Glomerular endothelial cell (primary cell): ENCODE measurements around the gene SNAI3. TPM values are rescaled to one million over a fixed set of nuclear protein-coding genes. Genes with fewer than 3 reads are reported as not detected.

Experiments
- DNase-seq: peaks from one replicate; pipeline ENCODE4 v3.0.0-alpha.2; 2011; ENCODE audit warnings: low read depth, low spot score; ENCODE audit errors: extremely low read depth
- total RNA-seq: library from RNA; depleted of rRNA; stranded (reverse); fragments of >200 nt; gene quantifications from 2 replicates; pipeline ENCODE4 v1.2.3, GENCODE V29; 2015

Gene SNAI3
- total RNA-seq, 1 donor from 2014 or later, result 0.12 TPM

DNA sequence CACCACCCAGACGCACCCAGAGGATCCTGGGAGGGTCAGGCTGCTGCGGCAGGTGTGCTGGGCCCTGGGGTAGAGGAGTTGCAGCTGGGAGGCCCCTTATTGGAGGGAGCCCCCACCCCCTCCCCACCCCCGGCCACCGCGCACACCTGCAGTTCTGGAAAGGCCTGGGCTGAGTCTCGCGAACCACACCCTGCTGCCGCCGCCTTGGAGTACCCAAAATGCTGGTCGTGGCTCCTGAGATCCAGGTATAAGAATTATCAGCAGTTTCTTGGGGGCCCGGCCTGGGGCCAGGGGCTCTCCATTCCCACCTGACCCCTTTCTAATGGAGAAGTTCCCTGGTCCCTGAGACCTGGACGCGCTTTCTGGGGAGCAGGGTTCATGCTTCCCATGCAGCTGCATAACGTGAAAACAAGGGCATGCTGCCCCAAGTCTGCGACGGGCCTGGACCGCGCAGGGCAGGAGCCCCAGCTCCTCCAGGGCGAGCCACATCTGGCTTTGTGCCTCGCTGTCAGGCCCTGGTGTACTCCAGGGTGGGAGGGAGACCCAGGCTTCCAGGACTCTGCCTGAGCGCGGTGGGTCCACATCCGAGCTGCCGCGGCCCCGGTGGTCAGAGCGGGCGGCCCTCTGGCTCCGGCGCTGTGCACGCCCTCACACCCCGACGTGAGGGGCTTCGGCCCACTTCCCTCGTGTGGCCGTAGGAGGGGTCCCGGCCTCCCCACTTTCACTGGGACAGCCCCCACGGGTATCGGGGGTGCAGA, 7.3 kb upstream of the SNAI3 start:
- DNase-seq, result no peak

DNA sequence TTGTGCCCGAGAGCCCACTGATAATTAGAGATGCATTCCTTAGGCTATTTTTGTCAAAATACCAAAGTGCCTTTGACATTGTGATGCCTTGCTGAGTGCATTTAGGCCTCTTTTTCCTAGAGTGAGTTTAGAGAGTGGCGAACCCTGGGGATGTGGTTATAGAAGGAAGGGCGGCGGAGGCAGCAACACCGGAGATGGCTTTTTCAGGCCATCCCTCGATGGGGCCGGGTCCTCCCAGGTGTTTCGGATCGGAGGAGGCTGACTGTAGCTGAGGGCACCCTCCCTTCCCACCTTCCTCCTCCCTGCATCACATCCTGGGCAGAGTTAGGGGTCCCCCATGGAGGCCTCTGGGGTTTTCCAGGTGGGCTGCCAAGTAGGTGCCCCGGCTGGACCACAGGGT, 6.6 kb upstream of the SNAI3 start:
- DNase-seq, result no peak

GRCh38 chr16:88691924-88692560, 5.7 kb upstream of the SNAI3 start:
- DNase-seq, result no peak

GRCh38 chr16:88691129-88691813, 5.0 kb upstream of the SNAI3 start:
- no peak for DNase-seq

DNA sequence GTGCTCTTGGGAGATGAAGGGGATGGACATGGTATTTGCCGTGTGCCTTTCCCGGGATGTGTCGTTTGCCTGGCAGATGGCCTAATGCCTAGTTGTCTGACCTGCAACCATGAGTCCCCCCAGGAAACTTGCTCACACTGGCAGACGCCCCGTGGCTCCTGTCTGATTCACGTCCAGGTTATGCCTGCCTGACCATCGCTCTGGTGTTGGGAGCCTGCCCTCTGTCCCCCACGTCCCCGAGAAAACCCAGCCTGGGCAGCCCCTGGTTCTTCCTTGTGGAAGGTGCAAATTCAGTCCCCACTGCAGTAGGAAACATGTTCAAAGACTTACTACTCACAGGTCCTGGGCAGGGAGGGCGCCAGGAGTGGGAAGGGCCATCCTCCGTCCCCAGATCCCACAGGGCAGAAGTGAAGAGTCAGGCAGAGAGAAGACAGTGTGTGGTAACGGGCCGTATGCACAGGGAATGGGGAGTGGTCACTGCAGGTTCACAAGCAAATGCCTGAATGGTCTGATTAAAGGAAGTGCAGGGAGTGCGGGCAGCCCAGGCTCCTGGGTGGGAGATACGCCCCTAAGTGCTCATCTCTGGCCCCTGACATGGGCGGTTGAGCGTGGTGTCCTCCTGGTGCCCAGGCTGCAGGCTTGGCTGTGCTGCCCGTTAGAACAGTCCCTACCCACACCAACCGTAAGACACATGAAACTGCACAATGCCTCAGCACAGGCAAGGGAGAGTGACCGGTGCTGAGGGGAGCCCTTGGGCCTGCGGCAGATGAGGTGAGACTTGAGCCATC, 4.2 kb upstream of the SNAI3 start:
- no peak for DNase-seq

DNA sequence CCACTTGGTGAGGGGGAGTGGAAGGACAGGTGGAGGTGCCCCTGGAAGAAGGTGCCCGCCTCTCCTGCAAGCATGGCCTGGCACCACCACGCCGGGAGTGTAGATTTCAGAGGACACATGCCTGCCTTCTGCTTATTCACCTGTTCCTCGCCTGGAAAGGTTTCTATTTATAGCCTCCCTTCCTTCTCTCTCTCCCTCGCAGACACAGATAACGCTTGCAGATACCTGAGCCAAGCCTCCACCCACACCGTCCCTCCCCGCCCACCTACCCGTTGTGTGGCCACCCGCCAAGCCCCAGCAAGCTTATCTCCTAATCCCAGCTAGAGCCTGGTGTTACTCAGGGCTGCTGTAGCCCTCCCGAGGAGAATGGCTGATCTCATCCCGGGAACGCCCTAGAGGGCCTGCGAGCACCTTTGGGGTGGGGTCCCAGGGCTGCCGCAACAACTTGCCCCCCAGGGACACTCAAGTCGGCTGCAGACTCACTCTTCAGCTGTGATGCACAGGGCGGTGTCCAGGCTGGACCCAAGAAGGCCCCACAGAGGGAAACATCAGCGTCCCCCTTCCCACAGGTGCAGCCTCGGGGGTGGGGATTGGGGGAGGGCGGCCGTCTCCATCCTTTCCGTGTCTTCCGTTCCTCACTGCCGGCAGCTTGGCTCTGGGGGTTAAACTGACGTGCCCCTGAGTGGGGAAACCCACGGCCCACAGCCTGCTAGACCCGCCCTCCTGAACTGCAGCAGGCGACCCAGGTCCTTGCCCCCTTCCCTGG, 1.9 kb upstream of the SNAI3 start:
- DNase-seq, result no peak

- DNase-seq, result no peak
These were observed 1.3 kb upstream of the SNAI3 start for GRCh38 chr16:88687676-88688012.

- DNase-seq, result no peak
These were observed 908 bp upstream of the SNAI3 start for GRCh38 chr16:88687254-88687576.

DNA sequence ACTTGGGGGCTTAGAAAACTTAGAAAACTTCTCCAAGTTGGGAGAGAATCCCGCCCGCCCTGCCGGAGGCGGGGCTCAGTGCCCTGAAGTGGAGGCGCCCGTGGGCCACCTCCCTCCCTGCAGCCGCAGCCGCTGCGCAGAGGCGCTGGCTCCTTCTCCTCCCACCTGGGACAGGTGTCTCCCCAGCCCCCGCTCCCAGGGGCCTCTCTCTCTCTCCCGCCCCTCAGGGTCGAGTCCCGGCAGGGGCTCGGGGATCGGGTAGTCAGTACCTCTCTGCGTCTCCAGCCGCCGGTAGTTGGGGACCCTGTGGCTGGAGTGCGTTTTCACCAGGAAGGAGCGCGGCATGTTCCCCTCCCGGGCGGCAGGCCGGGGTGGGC, 257 bp downstream of the SNAI3 start:
- no peak for DNase-seq

DNA sequence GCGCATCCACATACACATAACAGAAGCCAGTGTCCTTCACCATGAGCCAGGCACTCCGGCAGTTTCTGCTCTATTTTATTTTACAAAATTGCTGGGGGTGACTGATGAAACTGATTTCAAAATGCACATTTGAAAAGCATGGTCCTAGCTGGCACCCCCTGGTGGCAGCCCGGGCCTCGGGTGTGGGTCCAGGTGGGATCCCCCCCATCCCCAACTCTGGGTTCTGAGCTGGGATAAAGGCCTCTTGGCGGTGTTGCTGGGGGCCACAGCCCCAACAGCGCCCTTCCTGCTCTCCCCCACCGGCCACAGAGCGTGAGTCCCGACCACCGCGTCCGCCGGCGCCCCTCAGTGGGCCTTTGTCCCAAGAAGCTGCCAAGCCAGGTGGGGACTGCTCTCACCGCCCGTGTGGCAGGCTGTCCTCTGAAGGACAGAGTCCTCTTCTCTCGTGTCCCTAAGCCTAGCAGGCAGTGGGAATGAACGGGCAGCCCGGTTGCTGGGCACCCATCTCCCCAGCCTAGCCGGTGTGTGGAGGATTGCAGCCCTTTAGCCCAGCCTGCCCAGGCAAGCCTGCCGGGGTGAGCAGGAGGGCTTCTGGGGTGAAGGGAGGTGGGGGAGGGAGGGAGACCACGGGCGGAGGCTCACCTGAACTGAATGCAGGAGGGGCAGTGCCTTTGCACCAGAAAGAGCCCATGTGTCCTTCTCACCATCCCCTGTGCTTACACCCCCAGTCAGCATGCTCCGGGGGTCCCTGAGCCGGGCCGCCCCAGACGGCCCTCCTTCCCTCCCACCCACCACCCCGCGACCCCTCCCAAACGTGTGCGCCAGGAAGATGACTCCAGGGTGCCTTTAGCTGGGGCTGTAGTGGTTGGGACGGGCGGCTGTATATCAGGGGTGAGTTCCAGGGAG, 898 bp downstream of the SNAI3 start:
- DNase-seq, result no peak

GRCh38 chr16:88684569-88685155, 1.6 kb downstream of the SNAI3 start:
- no peak for DNase-seq

GRCh38 chr16:88681709-88682451, 4.4 kb downstream of the SNAI3 start:
- DNase-seq, result no peak

DNA sequence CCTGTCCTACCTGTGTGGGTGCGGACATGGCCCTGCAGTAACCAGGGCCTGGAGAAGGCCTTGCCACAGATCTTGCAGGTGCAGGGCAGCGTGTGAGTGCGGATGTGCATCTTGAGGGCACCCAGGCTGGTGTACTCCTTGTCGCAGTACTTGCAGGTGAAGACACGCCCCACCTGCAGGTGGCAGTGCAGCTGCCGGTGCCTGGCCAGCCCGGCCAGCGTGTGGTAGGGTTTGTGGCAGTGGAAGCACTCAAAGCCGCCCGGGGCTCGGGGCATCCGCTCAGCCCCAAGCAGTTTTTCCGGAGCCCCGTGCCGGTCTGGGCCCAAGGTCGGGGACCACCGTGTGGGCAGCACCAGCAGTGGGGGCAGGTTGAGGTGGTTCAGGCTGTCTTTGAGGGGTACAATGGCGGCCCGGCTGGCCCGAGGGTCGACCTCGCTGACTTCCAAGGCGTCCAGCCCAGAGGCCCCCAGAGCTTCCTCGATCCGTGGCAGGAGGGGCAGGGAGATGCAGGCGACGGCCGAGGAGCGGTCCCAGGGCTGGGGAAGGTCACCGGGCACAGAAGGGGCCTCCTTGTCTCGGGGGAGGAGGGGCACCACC, 5.1 kb downstream of the SNAI3 start:
- DNase-seq, result no peak

DNA sequence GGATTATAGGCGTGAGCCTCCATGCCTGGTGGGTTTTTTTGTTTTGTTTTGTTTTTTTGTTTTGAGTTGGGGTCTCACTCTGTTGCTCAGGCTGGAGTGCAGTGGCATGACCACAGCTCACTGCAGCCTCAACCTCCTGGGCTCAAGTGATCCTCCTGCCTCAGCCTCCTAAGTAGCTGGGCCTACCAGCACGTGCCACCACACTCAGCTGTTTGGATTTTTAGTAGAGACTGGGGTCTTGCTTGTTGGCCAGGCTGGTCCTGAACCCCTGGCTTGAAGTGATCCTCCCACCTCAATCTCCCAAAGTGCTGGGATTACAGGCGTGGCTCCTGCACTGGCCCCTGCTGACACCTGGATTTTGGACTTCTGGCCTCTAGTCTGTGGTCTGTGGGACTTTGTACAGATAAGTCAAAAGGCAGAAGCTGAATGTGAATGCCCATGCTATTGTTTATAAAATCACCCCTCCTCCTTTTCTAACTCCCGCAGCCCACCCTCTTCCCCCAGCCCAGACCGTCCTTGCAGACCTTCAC, 5.7 kb downstream of the SNAI3 start:
- no peak for DNase-seq

- DNase-seq, result no peak
These were observed 7.9 kb downstream of the SNAI3 start for GRCh38 chr16:88678224-88678979.

DNA sequence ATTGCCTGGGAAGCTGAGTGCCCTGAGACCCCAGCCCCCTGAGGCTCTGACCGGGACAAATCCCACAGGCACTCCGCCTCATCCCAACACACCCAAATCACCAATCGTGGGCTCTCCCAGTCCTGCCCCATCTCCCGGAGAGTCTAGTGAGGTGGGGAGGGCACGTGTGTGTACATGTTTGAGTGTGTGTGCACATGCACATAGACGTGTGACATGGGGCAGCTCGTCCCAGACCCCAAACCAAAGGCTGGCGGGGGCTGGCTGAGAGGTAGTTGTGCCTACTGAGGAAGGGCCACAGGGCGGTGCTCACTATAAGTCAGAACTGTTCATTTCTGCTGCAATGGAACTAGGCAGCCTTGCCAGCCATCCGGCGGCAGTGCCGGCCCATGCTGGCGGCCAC, 8.6 kb downstream of the SNAI3 start:
- no peak for DNase-seq

DNA sequence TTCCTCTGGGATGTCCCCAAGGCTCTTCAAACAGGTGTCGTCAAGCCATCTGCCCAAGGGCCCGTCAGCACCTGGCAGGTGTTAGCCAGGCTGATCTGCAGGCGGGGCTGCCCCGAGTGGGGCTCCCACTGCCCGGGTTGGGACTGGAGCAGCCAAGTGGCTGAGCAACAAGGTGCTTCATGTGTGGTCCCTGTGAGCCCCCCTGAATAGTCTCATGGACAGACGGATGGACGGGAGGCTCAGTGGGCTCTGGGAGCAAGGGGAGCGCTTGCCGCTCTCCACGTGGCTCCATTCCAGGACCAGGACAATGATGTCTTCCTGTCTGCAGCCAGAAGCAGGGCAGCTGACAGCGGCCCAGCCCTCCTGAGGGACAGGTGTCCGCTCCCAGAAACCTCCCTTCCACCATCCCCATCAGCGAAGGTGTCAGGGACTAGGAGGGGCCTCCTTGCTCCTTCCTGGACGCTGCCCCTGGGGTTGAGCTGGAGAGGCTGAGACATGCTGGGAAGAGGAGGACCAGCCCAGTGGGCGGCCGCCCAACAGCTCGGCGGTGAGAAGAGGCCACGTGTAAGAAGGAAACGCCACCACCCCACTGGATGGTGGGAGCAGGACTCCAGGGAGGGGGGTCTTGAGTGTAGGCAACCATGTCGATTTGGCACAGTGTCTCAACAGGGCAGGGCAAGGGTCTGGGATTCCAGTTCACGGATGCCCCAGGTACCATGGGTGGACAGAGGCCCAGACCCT, 9.6 kb downstream of the SNAI3 start:
- no peak for DNase-seq
